Right cardiac atrium (tissue), 5 donors: ENCODE results near the gene ADGRG3. TPM values are rescaled to one million over a fixed set of nuclear protein-coding genes. Genes with fewer than 3 reads are reported as not detected.

Experiments
- ATAC-seq, 2 donors: fragments of 200-7000 bp; cut with Tn5 transposase; one replicate each; pipeline versions ENCODE4 v1.8.0 to v1.9.1; 2020; ENCODE audit warnings: moderate library complexity in 2 of 2, mild to moderate bottlenecking in 1 of 2
- DNase-seq, 3 donors: peaks; one replicate each; pipeline ENCODE4 v3.0.0-alpha.2; 2020
- H3K27ac ChIP-seq: one replicate; pipeline ENCODE4 v1.5.1; 2013; ENCODE audit warnings: mild to moderate bottlenecking, low read length, control low read depth, moderate library complexity
- H3K27me3 ChIP-seq: one replicate; pipeline ENCODE4 v1.6.1; 2013; ENCODE audit not compliant: control insufficient read depth, insufficient read depth
- H3K4me1 ChIP-seq: one replicate; pipeline ENCODE4 v1.6.1; 2013; ENCODE audit warnings: low read length; ENCODE audit not compliant: control insufficient read depth, insufficient read depth
- H3K4me3 ChIP-seq: one replicate; pipeline ENCODE4 v1.5.1; 2013; ENCODE audit warnings: low read length, control low read depth
- H3K9me3 ChIP-seq: one replicate; pipeline ENCODE4 v1.6.1; 2013; ENCODE audit warnings: low read length; ENCODE audit not compliant: control insufficient read depth
- WGBS: extraction: QIAGEN DNeasy Blood & Tissue Kit; methylation state at CpG from one replicate; pipeline ENCODE4 v1.1.7; 2013; 5-methylcytosine and 5-hydroxymethylcytosine counted together
- intact Hi-C, 4 donors: fragments of 100-400 bp; cut with DNase I; formaldehyde crosslinking; loops; one replicate each; pipeline versions ENCODE4 v1.11.0 to v1.14.0; 2022 to 2023
- polyA plus RNA-seq: library from polyadenylated mRNA; stranded (reverse); fragments of 200-250 nt; gene quantifications from one replicate; pipeline ENCODE4 v1.2.3, GENCODE V29; 2013
- total RNA-seq, 4 donors: library from RNA; stranded (reverse); fragmentation: NEBNext Ultra II Directional; extraction: Animal tissue kit (Norgen Biotek cat#: 25700); gene quantifications; one replicate each; pipeline ENCODE4 v1.2.1, GENCODE V29; 2021
- donor health status: healthy with polysubstance abuse.
- donor health status: DM: no; HTN: yes; CAD: no.
- donor health status: DM: no; HTN: no; CAD: no.
- donor health status: DM: no; HTN: yes; CAD: no; lungs with severe emphysema.
- donor health status: DM: yes; HTN: yes; CAD: no.

ADGRG3 gene
- total and polyA plus RNA-seq, 5 donors: 0.11 to 0.66 (median 0.14) TPM

- Histone ChIP-seq H3K4me1 (peaks cover 6% of the 10 kb centered on the region), H3K4me3 (no peak overlapping the region), H3K27ac (peak overlapping the region; percentile 62), H3K27me3 (no peaks in the 10 kb centered on the region), H3K9me3 (no peaks in the 10 kb centered on the region)
- DNase-seq (peak; percentile 66 to 89 (median 88)), ATAC-seq (peak; percentile 24 to 47)
- WGBS: 42% methylated on average over 18 of the region's 18 CpGs
- intact Hi-C loops: loop anchor here (2.0 to 5.0 kb wide), 4 partner anchors 42 to 57 kb away; no protein-coding TSS in a partner anchor
These were observed 19.3 kb upstream of the ADGRG3 start for GRCh38 chr16:57648581-57649442.

DNA sequence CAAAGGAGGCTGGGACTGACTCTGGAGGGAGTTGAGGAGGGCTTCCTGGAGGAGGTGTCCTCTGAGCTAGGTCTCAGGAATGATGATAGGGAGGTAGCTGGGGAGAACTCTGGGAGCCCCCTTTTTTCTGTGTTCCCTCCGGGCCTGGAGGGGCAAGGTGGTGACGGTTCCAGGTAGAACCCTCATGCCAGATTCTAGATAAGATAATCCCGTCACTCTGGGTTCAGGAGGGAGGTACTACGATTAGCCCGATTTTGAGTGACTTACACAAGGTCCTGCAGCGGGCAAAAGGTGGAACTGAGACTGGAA is 18.7 kb upstream of the ADGRG3 start:
- H3K4me3 ChIP-seq: no peak overlapping the region
- H3K27me3 ChIP-seq: no peaks in the 10 kb centered on the region
- no peaks in the 10 kb centered on the region for H3K9me3 ChIP-seq
- no peak for DNase-seq
- WGBS: 82% methylated on average over 6 of the region's 6 CpGs
- ATAC-seq: no peak
- peaks cover 6% of the 10 kb centered on the region for H3K4me1 ChIP-seq
- no peak overlapping the region for H3K27ac ChIP-seq
- intact Hi-C loops: loop anchor here (2.0 to 5.0 kb wide), 4 partner anchors 42 to 57 kb away; no protein-coding TSS in a partner anchor

GRCh38 chr16:57649846-57650245 is 18.3 kb upstream of the ADGRG3 start:
- ATAC-seq: no peak
- intact Hi-C loops: loop anchor here (2.0 to 10.0 kb wide), 6 partner anchors 43 to 345 kb away; no protein-coding TSS in a partner anchor
- WGBS: 87% methylated on average over 7 of the region's 7 CpGs
- DNase-seq: no peak
- H3K9me3 ChIP-seq: no peaks in the 10 kb centered on the region
- no peak overlapping the region for H3K4me3 ChIP-seq
- no peak overlapping the region for H3K27ac ChIP-seq
- H3K4me1 ChIP-seq: peaks cover 6% of the 10 kb centered on the region
- no peaks in the 10 kb centered on the region for H3K27me3 ChIP-seq

DNA sequence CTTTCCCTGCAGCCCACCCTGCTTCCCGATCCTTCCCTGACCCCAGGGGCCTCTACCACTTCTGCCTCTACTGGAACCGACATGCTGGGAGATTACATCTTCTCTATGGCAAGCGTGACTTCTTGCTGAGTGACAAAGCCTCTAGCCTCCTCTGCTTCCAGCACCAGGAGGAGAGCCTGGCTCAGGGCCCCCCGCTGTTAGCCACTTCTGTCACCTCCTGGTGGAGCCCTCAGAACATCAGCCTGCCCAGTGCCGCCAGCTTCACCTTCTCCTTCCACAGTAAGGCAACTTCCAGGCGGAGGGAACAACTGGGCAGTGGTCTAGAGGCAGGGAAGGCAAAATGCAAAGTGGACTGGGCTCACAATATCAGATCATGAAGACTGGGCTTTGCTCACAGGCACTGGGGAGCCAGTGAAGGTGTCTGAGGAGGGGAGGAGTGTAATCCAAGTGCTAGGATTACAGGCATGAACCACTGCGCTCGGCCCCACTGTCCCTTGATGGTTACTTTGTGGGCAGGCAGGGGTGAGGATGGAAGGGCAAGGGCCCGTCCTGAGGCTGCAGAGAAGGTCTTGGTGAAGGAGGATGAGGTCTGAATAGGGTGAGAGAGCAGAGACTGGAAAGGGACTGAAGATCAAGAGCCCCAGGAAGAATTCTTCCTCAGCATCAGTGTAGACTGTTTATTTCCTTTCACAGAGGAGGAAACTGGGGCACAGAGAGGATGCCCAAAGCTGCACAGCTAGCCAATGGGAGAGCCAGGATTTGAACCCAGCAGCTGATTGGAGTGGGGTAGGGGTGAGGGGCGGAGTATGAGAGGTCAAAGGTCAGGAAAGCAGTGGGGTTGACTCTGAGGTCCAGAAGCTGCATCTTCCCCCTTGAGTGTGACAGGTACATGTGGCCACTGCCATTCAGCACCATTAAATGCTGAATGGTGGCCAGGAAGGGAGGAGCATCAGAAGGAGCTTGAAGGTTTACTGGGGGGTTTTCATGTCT is 16.5 kb upstream of the ADGRG3 start:
- ATAC-seq (no peak), DNase-seq (peak in 1 of 3 donors; percentile 20)
- no peaks in the 10 kb centered on the region for H3K27me3 ChIP-seq
- no peak overlapping the region for H3K4me3 ChIP-seq
- peaks cover 6% of the 10 kb centered on the region for H3K4me1 ChIP-seq
- no peak overlapping the region for H3K27ac ChIP-seq
- WGBS: 82% methylated on average over 10 of the region's 10 CpGs
- intact Hi-C loops: loop anchor here in 2 of 4 donors (5.0 to 10.0 kb wide), 2 partner anchors 64 to 343 kb away; no protein-coding TSS in a partner anchor
- H3K9me3 ChIP-seq: no peaks in the 10 kb centered on the region

GRCh38 chr16:57652695-57653471 is 15.2 kb upstream of the ADGRG3 start:
- DNase-seq: no peak
- peaks cover 2% of the 10 kb centered on the region for H3K4me1 ChIP-seq
- whole genome bisulfite sequencing: 92% methylated on average over 23 of the region's 23 CpGs
- H3K9me3 ChIP-seq: no peaks in the 10 kb centered on the region
- H3K27me3 ChIP-seq: no peaks in the 10 kb centered on the region
- intact Hi-C loops: loop anchor here in 2 of 4 donors (5.0 to 10.0 kb wide), 2 partner anchors 66 to 342 kb away; no protein-coding TSS in a partner anchor
- no peak overlapping the region for H3K4me3 ChIP-seq
- no peak overlapping the region for H3K27ac ChIP-seq
- ATAC-seq: no peak

GRCh38 chr16:57653936-57654335 is 14.2 kb upstream of the ADGRG3 start:
- H3K9me3 ChIP-seq: no peaks in the 10 kb centered on the region
- intact Hi-C loops: loop anchor here in 2 of 4 donors (5.0 to 10.0 kb wide), 2 partner anchors 67 to 341 kb away; no protein-coding TSS in a partner anchor
- no peak overlapping the region for H3K27ac ChIP-seq
- DNase-seq (no peak), ATAC-seq (peak in 1 of 2 donors; percentile 21)
- WGBS: 52% methylated on average over 16 of the region's 16 CpGs
- H3K27me3 ChIP-seq: no peaks in the 10 kb centered on the region
- H3K4me3 ChIP-seq: no peak overlapping the region
- no peaks in the 10 kb centered on the region for H3K4me1 ChIP-seq

DNA sequence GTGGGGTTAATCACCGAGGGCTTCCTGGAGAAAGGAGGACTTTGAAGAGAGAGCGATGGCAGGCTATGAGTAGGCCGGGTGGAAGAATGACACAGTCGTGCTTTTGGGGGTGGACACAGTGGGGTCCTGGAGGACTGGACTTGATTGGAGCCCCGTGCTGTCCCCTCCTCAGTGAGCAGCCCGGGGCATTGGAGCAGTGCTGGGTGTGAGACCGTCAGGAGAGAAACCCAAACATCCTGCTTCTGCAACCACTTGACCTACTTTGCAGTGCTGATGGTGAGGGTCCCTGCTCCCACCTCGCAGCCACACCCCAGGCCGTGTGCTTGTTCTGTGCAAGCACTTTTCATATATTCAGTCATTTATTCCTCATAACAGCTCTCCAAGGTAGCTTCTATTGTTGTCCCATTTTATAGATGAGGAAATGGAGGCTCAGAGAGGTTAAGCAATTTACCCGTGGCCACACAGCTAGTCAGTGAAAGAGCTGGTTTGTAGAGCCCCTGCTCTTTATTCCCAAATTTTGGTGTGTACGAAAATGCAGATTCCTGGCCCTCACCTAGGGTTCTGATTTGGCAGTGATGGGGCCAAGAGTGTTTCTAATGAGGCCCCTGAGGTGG is 11.7 kb upstream of the ADGRG3 start:
- no peak overlapping the region for H3K4me3 ChIP-seq
- H3K27me3 ChIP-seq: no peaks in the 10 kb centered on the region
- 84% methylated on average over 11 of the region's 11 CpGs for WGBS
- intact Hi-C loops: loop anchor here in 1 of 4 donors (10.0 kb wide), 1 partner anchor 338 kb away; no protein-coding TSS in a partner anchor
- H3K9me3 ChIP-seq: no peaks in the 10 kb centered on the region
- H3K27ac ChIP-seq: no peak overlapping the region
- DNase-seq: no peak
- no peaks in the 10 kb centered on the region for H3K4me1 ChIP-seq
- no peak for ATAC-seq

DNA sequence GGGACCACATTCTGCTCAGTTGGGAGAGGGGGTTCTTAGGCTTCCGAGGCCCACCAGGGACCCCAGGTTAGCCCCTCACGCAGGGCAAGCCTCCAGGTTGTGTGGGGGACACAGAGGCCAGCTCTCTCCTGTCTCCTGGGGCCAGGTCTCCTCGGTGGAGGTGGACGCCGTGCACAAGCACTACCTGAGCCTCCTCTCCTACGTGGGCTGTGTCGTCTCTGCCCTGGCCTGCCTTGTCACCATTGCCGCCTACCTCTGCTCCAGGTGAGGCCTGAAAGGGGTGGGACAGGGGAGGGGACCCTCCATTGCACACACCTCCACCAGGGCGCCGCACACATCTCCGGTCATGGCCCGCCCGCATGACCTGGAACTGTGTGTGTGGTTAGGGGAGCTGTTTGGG is 10.9 kb upstream of the ADGRG3 start:
- no peaks in the 10 kb centered on the region for H3K4me1 ChIP-seq
- H3K27me3 ChIP-seq: no peaks in the 10 kb centered on the region
- H3K4me3 ChIP-seq: no peak overlapping the region
- no peak overlapping the region for H3K27ac ChIP-seq
- WGBS: 92% methylated on average over 13 of the region's 13 CpGs
- ATAC-seq (no peak), DNase-seq (no peak)
- no peaks in the 10 kb centered on the region for H3K9me3 ChIP-seq
- intact Hi-C loops: loop anchor here in 1 of 4 donors (10.0 kb wide), 1 partner anchor 338 kb away; no protein-coding TSS in a partner anchor

- DNase-seq: no peak
- intact Hi-C loops: loop anchor here in 1 of 4 donors (10.0 kb wide), 1 partner anchor 336 kb away; no protein-coding TSS in a partner anchor
- WGBS: 85% methylated on average over 10 of the region's 10 CpGs
These were observed 9.8 kb upstream of the ADGRG3 start for GRCh38 chr16:57658130-57658877.

More at GRCh38 chr16:57658130-57658877, 9.8 kb upstream of the ADGRG3 start:
- no peaks in the 10 kb centered on the region for H3K9me3 ChIP-seq
- H3K4me1 ChIP-seq: no peaks in the 10 kb centered on the region
- no peak overlapping the region for H3K27ac ChIP-seq
- H3K27me3 ChIP-seq: no peaks in the 10 kb centered on the region
- no peak overlapping the region for H3K4me3 ChIP-seq
- no peak for ATAC-seq
